GM21390 (cell line): ENCODE results near the gene TBC1D4.

ENCODE experiments used
- ATAC-seq: cut with Tn5 transposase; IDR thresholded peaks from one replicate; pipeline ENCODE4 v1.9.1; 2021; ENCODE audit not compliant: unreplicated experiment

Gene TBC1D4

DNA sequence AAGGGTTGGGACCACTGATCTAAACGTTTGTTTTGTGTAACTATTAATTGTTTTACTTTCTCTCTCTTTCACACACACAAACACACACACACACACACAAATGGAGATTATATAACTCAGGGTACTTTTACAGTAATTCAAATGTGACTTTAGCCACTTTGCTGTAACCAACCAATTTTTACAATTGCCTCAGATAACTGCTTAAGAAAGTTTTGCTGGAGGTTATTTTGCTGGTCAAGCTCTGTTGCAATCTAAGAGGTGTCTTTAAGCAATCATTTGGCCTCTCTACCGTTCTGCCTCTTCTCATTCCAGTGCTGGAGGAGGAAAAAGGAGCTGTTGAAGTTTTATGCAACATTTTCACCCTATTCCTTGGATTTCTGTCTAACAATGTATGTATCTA is 63.0 kb downstream of the TBC1D4 start:
- ATAC-seq: no peak

DNA sequence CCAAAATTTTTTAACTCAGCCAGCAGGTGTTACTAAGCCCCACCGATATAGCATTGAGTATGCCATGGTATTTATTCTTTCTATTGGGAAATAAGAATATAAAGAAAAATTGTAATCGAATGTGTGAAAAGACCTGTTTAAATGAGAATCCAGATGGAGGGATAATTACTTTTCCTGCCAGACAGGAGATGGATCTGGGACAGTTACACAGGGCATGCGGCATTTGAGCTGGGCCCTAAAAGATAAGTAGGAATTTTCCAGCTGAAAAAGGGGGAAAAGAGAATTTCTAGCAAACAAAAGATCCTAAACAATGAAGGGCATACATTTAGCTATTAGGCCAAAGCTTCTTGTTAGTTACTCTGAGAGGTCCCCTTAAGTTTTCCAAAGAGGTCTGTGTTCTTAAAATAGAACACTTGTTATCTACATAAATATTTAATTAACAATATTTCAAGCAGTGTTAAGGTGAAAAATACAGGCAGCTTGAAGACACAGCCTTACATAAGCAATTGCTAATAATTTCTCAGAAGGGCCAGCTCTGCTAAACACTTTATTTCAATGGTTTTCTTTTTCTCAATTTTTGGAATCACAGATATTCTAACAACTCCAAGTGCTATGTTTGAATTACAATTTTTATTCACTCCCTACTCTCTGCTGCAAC is 63.7 kb downstream of the TBC1D4 start:
- ATAC-seq: no peak

GRCh38 chr13:75417656-75418055 is 64.3 kb downstream of the TBC1D4 start:
- ATAC-seq: no peak

GRCh38 chr13:75417012-75417384 is 65.0 kb downstream of the TBC1D4 start:
- ATAC-seq: peak; percentile 14

DNA sequence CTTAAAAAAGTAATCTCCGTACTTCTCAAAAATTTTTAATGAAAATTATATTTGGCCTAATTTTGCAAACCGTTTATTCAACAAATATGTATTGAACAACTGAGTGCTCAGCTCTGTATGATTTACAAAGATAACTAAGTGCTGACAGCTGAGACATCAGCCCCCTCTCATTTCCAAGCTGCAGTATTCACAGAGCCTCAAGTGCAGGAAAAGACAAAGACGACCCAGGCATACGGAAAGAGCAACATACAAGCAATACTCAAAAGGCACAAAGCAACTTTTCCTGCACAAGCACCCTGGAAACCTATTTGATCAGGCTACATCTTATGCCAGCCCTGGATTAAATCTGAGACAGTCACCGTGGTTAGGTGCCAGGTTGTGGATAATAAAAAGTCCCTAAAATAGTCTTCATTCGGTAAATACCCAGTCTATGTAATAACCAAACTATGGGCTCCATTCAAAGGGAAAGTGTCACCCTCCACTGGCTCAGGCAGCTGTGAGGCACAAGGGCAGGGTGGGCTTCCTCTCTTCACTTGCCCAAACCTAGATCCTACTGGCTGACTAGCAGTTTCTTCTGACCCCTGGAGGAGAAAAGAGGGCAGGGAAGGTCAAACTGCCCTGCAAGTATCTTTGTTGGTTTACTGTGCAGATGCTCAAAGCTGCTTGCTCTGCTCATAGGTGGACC is 65.5 kb downstream of the TBC1D4 start:
- peak; percentile 67 for ATAC-seq

DNA sequence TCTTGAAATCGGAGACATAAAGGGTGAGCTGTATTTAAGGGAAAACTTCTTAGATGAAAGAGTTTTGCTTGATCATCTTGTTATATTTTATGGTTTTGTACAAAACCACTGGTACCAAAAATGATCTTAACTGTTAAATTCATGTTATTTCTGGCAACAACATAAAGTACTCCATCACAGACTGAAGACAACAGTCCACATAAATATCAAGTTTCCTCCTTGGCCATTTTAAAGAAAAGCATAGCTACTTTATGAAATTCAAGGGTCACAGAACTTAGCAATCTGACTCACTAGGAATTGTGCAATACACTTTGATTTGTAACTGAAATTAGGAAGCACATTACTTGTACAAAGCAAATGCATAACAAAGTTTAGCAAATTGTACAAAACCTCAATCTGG is 66.3 kb downstream of the TBC1D4 start:
- ATAC-seq: no peak

DNA sequence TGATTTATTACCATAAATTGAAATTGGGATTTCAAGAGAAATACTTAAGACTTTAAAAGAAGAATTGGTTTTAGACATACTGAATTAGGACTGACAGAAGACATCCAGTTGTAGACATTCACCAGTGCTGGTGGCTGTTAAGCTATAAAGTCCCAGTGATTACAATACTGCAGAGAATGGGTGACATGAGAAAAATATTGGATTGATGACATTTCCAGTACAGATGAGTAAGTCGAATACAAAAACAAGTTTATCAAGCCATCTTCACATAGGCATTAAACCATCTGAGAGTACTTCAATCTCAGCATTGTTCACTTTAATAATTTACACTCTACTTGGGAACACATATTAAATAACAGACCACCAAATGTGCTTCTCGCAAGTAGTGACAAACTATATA is 66.8 kb downstream of the TBC1D4 start:
- ATAC-seq: no peak

DNA sequence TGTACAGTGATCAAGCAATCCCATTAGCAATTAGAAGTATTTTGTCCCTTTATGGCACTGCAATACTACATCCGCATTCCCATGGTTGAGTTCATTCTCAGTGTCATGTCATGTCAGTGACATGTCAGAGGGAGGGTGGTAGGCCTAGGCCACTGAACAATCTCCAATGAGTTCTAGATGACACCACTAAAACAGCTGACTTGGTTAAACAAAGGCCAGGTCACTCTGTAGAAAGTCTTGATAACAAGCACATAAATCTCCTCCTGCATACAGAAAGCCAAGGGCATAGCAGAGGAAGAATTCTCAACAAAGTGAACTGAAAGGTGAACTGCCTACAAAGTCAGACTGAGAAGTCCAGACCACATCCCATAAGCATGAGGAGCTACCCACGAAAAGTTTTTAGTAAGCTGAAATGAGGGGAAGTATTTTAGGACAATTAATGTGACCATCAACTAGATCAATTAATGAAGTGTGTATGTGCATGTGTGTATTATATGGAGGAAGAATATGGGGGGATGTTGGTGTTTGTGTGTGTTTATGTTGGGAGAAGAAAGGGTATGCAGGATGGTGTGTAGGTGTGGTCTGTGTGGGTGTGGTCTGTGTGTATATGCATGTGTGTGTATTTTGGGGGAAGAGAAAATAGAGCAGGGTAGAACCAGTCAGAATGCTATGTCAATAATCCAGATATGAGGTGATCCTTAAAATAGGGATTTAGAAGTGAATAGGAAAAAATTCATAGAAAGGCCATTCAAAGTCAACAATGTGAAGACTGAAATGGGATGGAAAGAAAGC is 67.7 kb downstream of the TBC1D4 start:
- ATAC-seq: no peak

DNA sequence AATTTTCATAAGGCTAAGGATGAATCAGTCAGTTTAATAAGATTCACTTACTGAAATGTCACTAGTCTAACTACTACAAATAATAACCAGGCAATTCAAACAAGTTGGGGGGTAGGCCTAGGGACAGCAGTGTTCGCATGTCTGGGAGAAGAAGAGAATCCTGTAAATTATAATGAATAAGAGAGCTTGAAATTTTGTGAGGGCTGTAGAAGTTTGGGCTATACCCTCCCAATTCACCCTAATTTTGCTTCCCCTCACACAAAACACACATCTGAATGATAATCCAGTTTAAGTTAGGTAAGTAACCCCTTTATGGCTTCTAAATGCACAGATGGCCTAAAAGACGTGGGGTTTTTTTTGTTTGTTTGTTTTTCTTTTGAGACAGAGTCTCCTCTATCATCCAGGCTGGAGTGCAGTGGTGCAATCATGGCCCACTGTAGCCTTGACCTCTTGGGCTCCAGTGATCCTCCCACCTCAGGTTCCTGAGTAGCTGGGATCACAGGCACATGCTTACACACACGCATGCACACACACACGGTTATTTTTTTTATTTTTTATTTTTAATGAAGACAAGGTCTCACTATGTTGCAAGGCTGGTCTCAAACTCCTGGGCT is 69.9 kb downstream of the TBC1D4 start:
- no peak for ATAC-seq

DNA sequence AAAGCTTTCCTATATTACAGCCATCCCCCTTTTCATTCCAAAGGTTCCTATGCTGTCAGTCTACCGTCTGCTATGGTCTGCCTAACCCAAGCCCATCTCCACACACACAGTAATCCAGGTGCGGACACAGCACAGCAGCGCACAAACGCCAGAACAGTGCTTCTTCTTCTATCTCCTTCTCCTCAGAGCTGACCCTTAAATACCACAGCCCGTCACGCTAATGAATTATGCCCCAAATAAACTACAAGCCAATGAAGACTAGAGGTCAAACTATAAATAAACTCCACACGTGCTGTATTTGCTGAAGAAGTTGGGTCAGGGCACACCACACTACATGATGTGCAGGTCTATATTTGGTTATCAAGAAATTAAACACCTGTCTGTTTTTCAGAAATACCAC is 71.8 kb downstream of the TBC1D4 start:
- no peak for ATAC-seq

GRCh38 chr13:75407998-75408397 is 74.0 kb downstream of the TBC1D4 start:
- no peak for ATAC-seq

- ATAC-seq: no peak
Measured at GRCh38 chr13:75407473-75407872, 74.5 kb downstream of the TBC1D4 start.

- ATAC-seq: no peak
Measured at GRCh38 chr13:75405976-75406703, 75.8 kb downstream of the TBC1D4 start.

GRCh38 chr13:75404726-75405125 is 77.2 kb downstream of the TBC1D4 start:
- no peak for ATAC-seq

DNA sequence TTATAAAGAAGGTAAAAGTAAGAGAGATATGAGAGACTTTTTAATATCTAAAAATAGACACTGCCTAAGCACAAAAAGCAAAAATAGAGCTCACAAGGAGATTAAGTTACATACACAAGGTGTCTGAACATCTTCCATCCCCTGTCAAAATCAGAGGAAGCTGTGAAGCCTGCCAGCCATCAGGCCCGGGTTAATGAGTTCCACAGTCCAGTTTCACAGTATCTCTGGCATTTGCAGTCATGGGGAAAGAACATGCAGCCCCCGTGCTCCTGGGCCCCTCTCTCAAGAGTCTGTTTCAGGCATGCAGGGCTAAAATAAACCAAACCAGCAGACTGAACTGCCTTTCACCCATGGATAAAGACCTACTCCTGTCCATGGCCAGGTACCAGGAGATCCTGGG is 79.2 kb downstream of the TBC1D4 start:
- no peak for ATAC-seq

DNA sequence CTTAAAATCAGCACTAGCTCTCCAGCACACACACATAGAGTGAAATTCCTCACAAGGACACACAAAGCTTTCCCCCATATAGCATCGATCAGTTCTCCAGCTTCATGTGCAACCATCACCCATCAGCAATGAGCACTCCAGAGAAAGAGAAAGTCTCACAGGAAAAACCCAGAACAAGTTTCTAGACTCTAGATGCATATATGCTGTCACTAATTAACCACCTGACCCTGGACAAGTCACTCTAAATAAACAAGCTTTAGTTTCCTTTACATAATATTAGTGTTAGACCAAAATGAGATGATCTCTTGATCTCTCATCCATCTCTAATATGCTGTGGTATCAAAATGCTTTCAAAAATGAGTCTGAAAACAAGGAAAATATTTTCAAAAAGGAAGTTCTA is 81.2 kb downstream of the TBC1D4 start:
- no peak for ATAC-seq

- ATAC-seq: no peak
Measured at GRCh38 chr13:75399879-75400217, 82.1 kb downstream of the TBC1D4 start.

- ATAC-seq: no peak
Measured at GRCh38 chr13:75399168-75399878, 82.6 kb downstream of the TBC1D4 start.

DNA sequence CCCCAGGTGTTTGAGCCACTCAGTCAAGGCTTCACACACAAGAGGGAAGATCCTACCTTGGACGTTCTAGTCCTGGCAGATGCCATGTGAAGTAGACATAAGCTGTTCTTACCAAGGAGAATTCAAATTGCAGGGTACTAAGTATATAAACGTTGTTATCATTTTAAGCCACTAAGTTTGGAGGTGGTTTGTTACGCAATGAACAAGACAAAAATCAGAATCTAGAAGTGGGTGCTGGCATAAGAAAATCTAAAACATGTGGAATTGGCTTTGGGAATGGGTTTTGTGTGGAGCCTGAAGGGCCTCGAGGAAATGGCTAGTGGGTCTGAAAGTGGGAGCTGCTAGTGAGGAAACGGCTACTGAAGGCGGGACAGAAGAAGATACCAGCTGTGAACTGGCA is 83.9 kb downstream of the TBC1D4 start:
- ATAC-seq: no peak

GRCh38 chr13:75395901-75396300 is 86.1 kb downstream of the TBC1D4 start:
- no peak for ATAC-seq

GRCh38 chr13:75395066-75395465 is 86.9 kb downstream of the TBC1D4 start:
- ATAC-seq: peak; percentile 71
